ENCODE measurements around the gene SPATS2L. TPM values are rescaled to one million over a fixed set of nuclear protein-coding genes. Genes with fewer than 3 reads are reported as not detected.

SPATS2L gene
- total RNA-seq, 1 donor from 2014 or later, result 192 TPM

DNA sequence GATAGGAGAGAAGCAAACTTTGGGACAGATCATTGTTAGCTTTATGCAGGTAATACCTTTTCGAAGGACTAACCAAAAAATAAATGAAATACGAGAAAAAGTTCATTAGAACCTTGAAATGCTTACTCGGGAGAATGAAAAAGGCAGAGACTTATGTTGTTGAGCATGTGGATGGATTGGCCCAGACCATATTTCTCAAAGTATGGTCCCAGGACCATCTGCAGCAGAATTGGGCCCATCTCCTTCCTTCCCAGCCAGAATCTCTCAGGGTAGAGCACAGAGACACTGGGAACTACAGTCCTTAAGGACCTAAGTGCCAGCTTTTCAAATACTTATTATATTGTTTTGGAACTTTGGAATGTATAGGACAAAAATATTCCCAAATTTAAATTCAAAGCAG lies 152.6 kb downstream of the SPATS2L start:
- H3K27me3 ChIP-seq (ENCODE audit: insufficient read depth, low read length), result no peaks in the 10 kb centered on the region
- no peaks in the 10 kb centered on the region for H3K79me2 ChIP-seq (ENCODE audit: insufficient read depth, low read length)
- no peak overlapping the region for H3K9ac ChIP-seq (ENCODE audit: low read length)
- no peak overlapping the region for H3K4me3 Mint-ChIP-seq (ENCODE audit: unreplicated experiment)
- no peaks in the 10 kb centered on the region for H4K20me1 ChIP-seq (ENCODE audit: insufficient read depth, low read length)
- no peaks in the 10 kb centered on the region for H3K9me3 ChIP-seq (ENCODE audit: insufficient read depth, low read depth, low read length)
- no peak for TF ChIP-seq EZH2 (IDR thresholded peaks at IDR 0.05; ENCODE audit: insufficient read depth, low read length)
- no peak overlapping the region for H3K27ac ChIP-seq (ENCODE audit: low read depth, low read length)
- FAIRE-seq (no peak), DNase-seq (ENCODE audit: low read depth) (no peak)
- peaks cover 8% of the 10 kb centered on the region for H3K36me3 ChIP-seq (ENCODE audit: insufficient read depth, low read length)
- peaks cover 18% of the 10 kb centered on the region for H3K4me1 Mint-ChIP-seq (ENCODE audit: low read depth, unreplicated experiment)
- H3K4me1 ChIP-seq (ENCODE audit: insufficient read depth, low read length), result peaks cover 9% of the 10 kb centered on the region
- no peak overlapping the region for H3K27ac Mint-ChIP-seq (ENCODE audit: unreplicated experiment)
- no peak overlapping the region for H3K4me2 ChIP-seq (ENCODE audit: low read length)
- H3K4me3 ChIP-seq (ENCODE audit: insufficient read depth, low read depth, low read length), result no peak overlapping the region
- no peaks in the 10 kb centered on the region for H3K9me3 Mint-ChIP-seq (ENCODE audit: unreplicated experiment)
- H3K36me3 Mint-ChIP-seq (ENCODE audit: low read depth, unreplicated experiment), result peaks cover 22% of the 10 kb centered on the region
- H2AFZ ChIP-seq (ENCODE audit: low read depth, low read length), result no peak overlapping the region
- no peaks in the 10 kb centered on the region for H3K27me3 Mint-ChIP-seq (ENCODE audit: low read depth, unreplicated experiment)

GRCh38 chr2:200461846-200462710 lies 155.6 kb downstream of the SPATS2L start:
- Histone ChIP-seq H3K4me2 (ENCODE audit: low read length) (no peak overlapping the region), H3K4me3 (ENCODE audit: insufficient read depth, low read depth, low read length) (no peak overlapping the region), H3K36me3 (ENCODE audit: insufficient read depth, low read length) (peaks cover 12% of the 10 kb centered on the region), H3K79me2 (ENCODE audit: insufficient read depth, low read length) (no peaks in the 10 kb centered on the region), H3K27ac (ENCODE audit: low read depth, low read length) (no peak overlapping the region), H3K4me1 (ENCODE audit: insufficient read depth, low read length) (no peaks in the 10 kb centered on the region), H4K20me1 (ENCODE audit: insufficient read depth, low read length) (no peaks in the 10 kb centered on the region), H3K9me3 (ENCODE audit: insufficient read depth, low read depth, low read length) (no peaks in the 10 kb centered on the region), H3K27me3 (ENCODE audit: insufficient read depth, low read length) (no peaks in the 10 kb centered on the region), H3K9ac (ENCODE audit: low read length) (no peak overlapping the region), H2AFZ (ENCODE audit: low read depth, low read length) (no peak overlapping the region)
- Mint-ChIP-seq H3K27me3 (ENCODE audit: low read depth, unreplicated experiment) (no peaks in the 10 kb centered on the region), H3K9me3 (ENCODE audit: unreplicated experiment) (no peaks in the 10 kb centered on the region), H3K36me3 (ENCODE audit: low read depth, unreplicated experiment) (peaks cover 25% of the 10 kb centered on the region), H3K27ac (ENCODE audit: unreplicated experiment) (no peak overlapping the region), H3K4me1 (ENCODE audit: low read depth, unreplicated experiment) (peaks cover 1% of the 10 kb centered on the region), H3K4me3 (ENCODE audit: unreplicated experiment) (no peak overlapping the region)
- FAIRE-seq, result no peak
- no peak for TF ChIP-seq EZH2 (IDR thresholded peaks at IDR 0.05; ENCODE audit: insufficient read depth, low read length)
- TF ChIP-seq, protein P1, sequence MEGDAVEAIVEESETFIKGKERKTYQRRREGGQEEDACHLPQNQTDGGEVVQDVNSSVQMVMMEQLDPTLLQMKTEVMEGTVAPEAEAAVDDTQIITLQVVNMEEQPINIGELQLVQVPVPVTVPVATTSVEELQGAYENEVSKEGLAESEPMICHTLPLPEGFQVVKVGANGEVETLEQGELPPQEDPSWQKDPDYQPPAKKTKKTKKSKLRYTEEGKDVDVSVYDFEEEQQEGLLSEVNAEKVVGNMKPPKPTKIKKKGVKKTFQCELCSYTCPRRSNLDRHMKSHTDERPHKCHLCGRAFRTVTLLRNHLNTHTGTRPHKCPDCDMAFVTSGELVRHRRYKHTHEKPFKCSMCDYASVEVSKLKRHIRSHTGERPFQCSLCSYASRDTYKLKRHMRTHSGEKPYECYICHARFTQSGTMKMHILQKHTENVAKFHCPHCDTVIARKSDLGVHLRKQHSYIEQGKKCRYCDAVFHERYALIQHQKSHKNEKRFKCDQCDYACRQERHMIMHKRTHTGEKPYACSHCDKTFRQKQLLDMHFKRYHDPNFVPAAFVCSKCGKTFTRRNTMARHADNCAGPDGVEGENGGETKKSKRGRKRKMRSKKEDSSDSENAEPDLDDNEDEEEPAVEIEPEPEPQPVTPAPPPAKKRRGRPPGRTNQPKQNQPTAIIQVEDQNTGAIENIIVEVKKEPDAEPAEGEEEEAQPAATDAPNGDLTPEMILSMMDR (IDR thresholded peaks at IDR 0.05; ENCODE audit: insufficient read depth, low read depth, low read length), result no peak
- DNase-seq (ENCODE audit: low read depth), result no peak

- H3K9ac ChIP-seq (ENCODE audit: low read length), result no peak overlapping the region
- no peaks in the 10 kb centered on the region for H3K4me1 ChIP-seq (ENCODE audit: insufficient read depth, low read length)
- Mint-ChIP-seq H3K4me3 (ENCODE audit: unreplicated experiment) (no peak overlapping the region), H3K36me3 (ENCODE audit: low read depth, unreplicated experiment) (peaks cover 28% of the 10 kb centered on the region), H3K27ac (ENCODE audit: unreplicated experiment) (no peak overlapping the region), H3K9me3 (ENCODE audit: unreplicated experiment) (no peaks in the 10 kb centered on the region), H3K4me1 (ENCODE audit: low read depth, unreplicated experiment) (peaks cover 1% of the 10 kb centered on the region), H3K27me3 (ENCODE audit: low read depth, unreplicated experiment) (no peaks in the 10 kb centered on the region)
- no peak for DNase-seq (ENCODE audit: low read depth)
- H4K20me1 ChIP-seq (ENCODE audit: insufficient read depth, low read length), result no peaks in the 10 kb centered on the region
- H3K36me3 ChIP-seq (ENCODE audit: insufficient read depth, low read length), result peaks cover 22% of the 10 kb centered on the region
- H3K27ac ChIP-seq (ENCODE audit: low read depth, low read length), result no peak overlapping the region
- no peak for FAIRE-seq
- H2AFZ ChIP-seq (ENCODE audit: low read depth, low read length), result no peak overlapping the region
- H3K4me3 ChIP-seq (ENCODE audit: insufficient read depth, low read depth, low read length), result no peak overlapping the region
- H3K9me3 ChIP-seq (ENCODE audit: insufficient read depth, low read depth, low read length), result no peaks in the 10 kb centered on the region
- H3K79me2 ChIP-seq (ENCODE audit: insufficient read depth, low read length), result no peaks in the 10 kb centered on the region
- no peaks in the 10 kb centered on the region for H3K27me3 ChIP-seq (ENCODE audit: insufficient read depth, low read length)
- TF ChIP-seq, protein P1 (IDR thresholded peaks at IDR 0.05; ENCODE audit: insufficient read depth, low read depth, low read length), result no peak
- no peak for TF ChIP-seq EZH2 (IDR thresholded peaks at IDR 0.05; ENCODE audit: insufficient read depth, low read length)
- H3K4me2 ChIP-seq (ENCODE audit: low read length), result no peak overlapping the region
These were observed 157.0 kb downstream of the SPATS2L start for GRCh38 chr2:200463452-200463851.
